ENCODE measurements around the gene NOC2L. TPM values are rescaled to one million over a fixed set of nuclear protein-coding genes. Genes with fewer than 3 reads are reported as not detected.

The NOC2L gene
- total RNA-seq, 4 donors from 2014 or later: 31.9 to 39.8 (median 34.6) TPM

- intact Hi-C loops (cut with DNase I): loop anchor here (2.0 kb wide), 1 partner anchor 83 kb away; no protein-coding TSS in a partner anchor
- DNase-seq: peak; percentile 40
- TF ChIP-seq POLR2A (IDR thresholded peaks at IDR 0.05) (no peak), CTCF (IDR thresholded peaks at IDR 0.05) (peak; percentile 50 to 98 (median 64))
- no peak overlapping the region for H3K27ac ChIP-seq
- no peak overlapping the region for H3K4me3 ChIP-seq (replicated peaks in 1 of 3)
- H3K9me3 ChIP-seq: no peaks in the 10 kb centered on the region
- no peaks in the 10 kb centered on the region for H3K4me1 ChIP-seq
- WGBS, 2 donors: 22 to 40% methylated on average over 9 to 22 of the region's 29 CpGs
- no peaks in the 10 kb centered on the region for H3K27me3 ChIP-seq
- no peaks in the 10 kb centered on the region for H3K36me3 ChIP-seq
Observed at GRCh38 chr1:983798-984475, 24.9 kb upstream of the NOC2L start.

DNA sequence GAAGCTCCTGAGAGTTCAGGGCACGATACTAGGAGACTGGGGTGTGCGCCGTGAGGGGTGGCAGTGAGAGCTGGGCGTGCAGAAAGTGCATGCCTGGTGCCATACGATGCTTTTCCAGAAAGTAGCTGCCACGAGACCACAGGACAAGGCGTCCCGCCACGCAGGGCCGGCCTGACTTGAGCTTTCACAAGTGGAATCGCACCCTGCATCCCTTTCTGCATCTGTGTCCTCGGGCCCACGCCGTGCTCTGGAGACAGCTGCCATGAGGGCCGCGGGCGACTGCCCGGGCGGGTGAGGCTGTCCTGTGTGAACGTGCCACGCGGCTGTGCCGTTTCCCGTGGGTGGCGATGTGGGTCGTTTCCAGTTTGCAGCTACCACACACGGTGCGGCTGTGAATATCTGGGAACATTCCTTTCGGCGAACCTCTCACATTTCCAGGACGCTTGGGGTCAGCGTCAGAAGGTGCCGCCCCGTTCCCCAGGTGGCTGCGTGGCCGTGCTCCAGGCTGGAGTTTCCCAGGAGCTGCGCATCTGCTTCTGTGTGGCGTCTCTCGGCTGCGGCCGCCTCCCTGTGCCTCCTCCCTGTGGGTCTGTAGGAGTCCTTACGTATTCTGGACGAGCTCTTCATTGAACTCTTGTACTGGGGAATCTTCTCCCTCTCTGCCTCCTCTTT lies 23.8 kb upstream of the NOC2L start:
- no peak overlapping the region for H3K27ac ChIP-seq
- no peak for TF ChIP-seq POLR2A (IDR thresholded peaks at IDR 0.05)
- no peaks in the 10 kb centered on the region for H3K36me3 ChIP-seq
- no peaks in the 10 kb centered on the region for H3K4me1 ChIP-seq
- H3K4me3 ChIP-seq (replicated peaks in 1 of 3): no peak overlapping the region
- WGBS, 2 donors: 78 to 83% methylated on average over 24 to 43 of the region's 43 CpGs
- no peaks in the 10 kb centered on the region for H3K9me3 ChIP-seq
- no peak for DNase-seq
- H3K27me3 ChIP-seq: no peaks in the 10 kb centered on the region
- intact Hi-C loops (cut with DNase I): loop anchor here (2.0 kb wide), 1 partner anchor 84 kb away; no protein-coding TSS in a partner anchor

DNA sequence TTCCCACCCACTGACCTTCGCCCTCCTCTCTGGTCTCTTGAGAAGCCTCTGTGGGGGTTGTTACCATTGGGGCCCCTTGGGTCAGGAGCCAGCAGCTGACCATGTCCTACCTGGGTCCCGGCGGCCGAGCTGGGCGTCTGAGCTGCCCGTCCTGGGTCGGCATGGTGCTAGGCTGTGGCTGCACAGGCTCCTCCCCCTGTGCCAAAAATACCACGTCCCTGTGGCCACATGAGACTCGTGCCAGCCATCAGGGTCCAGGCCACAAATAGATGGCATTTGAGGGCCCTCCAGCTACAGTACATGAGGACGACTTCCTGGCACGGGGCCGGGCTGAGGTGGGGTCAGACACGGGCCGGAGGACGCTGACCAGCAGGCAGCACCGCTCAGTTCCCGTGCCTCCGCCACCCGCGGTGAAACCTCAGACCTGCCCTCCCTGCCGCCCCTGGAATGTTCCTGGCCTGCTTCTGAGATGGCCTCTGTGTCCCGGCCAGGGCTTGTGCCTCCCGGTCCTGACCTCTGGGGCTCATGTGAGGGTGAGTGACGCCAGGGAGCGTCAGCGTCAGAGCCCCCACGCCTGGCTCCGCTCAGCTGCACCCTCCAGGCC lies 23.0 kb upstream of the NOC2L start, which contains the start of gene PERM1:
TSS of gene PERM1 (minus strand) at position 139 of the 604 bp plus-strand sequence. CDS start 1,064 bp downstream, outside the sequence.
- H3K4me3 ChIP-seq (replicated peaks in 1 of 3): no peak within 1 kb of the TSS
- intact Hi-C loops (cut with DNase I): loop anchor here (2.0 kb wide), 1 partner anchor 85 kb away; no protein-coding TSS in a partner anchor
- H3K4me1 ChIP-seq: no peaks in the 10 kb centered on the region
- no peaks in the 10 kb centered on the region for H3K36me3 ChIP-seq
- DNase-seq: no peak
- 60 to 64% methylated on average over 15 to 24 of the region's 28 CpGs for WGBS, 2 donors
- H3K27me3 ChIP-seq: no peaks in the 10 kb centered on the region
- H3K9me3 ChIP-seq: no peaks in the 10 kb centered on the region
- TF ChIP-seq CTCF (IDR thresholded peaks at IDR 0.05) (no peak), POLR2A (IDR thresholded peaks at IDR 0.05) (no peak)
- no peak within 1 kb of the TSS for H3K27ac ChIP-seq

DNA sequence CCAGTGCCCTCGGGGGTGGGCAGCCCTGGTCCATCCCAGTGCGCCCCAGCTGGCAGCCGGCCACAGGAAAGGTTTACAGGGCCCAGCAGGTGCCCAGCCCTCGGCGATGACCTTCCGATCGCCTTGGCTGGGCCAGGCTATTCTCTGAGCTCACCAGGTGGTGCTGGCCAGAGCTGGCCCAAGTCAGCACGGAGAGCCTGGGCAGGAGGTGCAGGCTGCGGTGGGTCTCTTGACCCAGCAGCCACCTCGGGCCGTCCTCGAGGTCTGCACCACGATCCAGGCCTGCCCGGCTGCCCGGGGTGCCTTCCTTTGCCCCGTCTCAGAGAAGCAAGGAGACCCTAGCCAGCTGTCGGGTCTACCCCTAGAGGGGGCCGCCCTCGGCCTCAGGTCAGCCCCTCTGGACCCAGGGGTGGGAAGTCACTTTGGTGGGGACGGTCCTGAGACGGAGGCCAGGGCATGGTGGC lies 22.5 kb upstream of the NOC2L start:
- Histone ChIP-seq H3K27me3 (no peaks in the 10 kb centered on the region), H3K4me1 (no peaks in the 10 kb centered on the region), H3K36me3 (no peaks in the 10 kb centered on the region), H3K27ac (no peak overlapping the region), H3K9me3 (no peaks in the 10 kb centered on the region), H3K4me3 (replicated peaks in 1 of 3) (no peak overlapping the region)
- no peak for DNase-seq
- intact Hi-C loops (cut with DNase I): no loop called here
- TF ChIP-seq CTCF (IDR thresholded peaks at IDR 0.05) (no peak), POLR2A (IDR thresholded peaks at IDR 0.05) (no peak)
- 83% methylated on average over 7 of the region's 21 CpGs; no CpG with 5 or more reads in 1 of the 2 donors for WGBS, 2 donors

- no peak for DNase-seq
- Histone ChIP-seq H3K36me3 (no peaks in the 10 kb centered on the region), H3K27ac (no peak overlapping the region), H3K9me3 (no peaks in the 10 kb centered on the region), H3K4me3 (replicated peaks in 1 of 3) (no peak overlapping the region), H3K27me3 (no peaks in the 10 kb centered on the region), H3K4me1 (peaks cover 0 to 6% of the 10 kb centered on the region in 2 donors)
- intact Hi-C loops (cut with DNase I): no loop called here
- WGBS, 2 donors: 75 to 84% methylated on average over 11 to 26 of the region's 35 CpGs
- TF ChIP-seq CTCF (IDR thresholded peaks at IDR 0.05): no peak
- TF ChIP-seq POLR2A (IDR thresholded peaks at IDR 0.05): no peak
Observed at GRCh38 chr1:980602-981395, 21.7 kb upstream of the NOC2L start.

Measured in thyroid gland (tissue), 4 donors.